Progenitor cell of endocrine pancreas (in vitro differentiated cells): ENCODE results near the gene NLGN3. TPM values are rescaled to one million over a fixed set of nuclear protein-coding genes. Genes with fewer than 3 reads are reported as not detected.

ENCODE experiments used
- DNase-seq: peaks from one replicate; pipeline ENCODE4 v3.0.0; 2021; ENCODE audit warnings: low spot score; ENCODE audit not compliant: unreplicated experiment
- H3K27ac Mint-ChIP-seq: 2 replicates; pipeline ENCODE4 v1.8.0; 2021; ENCODE audit warnings: mild to moderate bottlenecking, moderate library complexity, mixed read lengths
- H3K27me3 Mint-ChIP-seq: 2 replicates; pipeline ENCODE4 v1.8.0; 2021; ENCODE audit warnings: mixed read lengths
- H3K36me3 Mint-ChIP-seq: 2 replicates; pipeline ENCODE4 v1.8.0; 2022; ENCODE audit warnings: mixed read lengths; ENCODE audit not compliant: insufficient read depth
- H3K4me1 Mint-ChIP-seq: 2 replicates; pipeline ENCODE4 v1.8.0; 2021; ENCODE audit warnings: low read depth, mixed read lengths
- H3K4me3 Mint-ChIP-seq: 2 replicates; pipeline ENCODE4 v1.8.0; 2021; ENCODE audit warnings: low read depth, mild to moderate bottlenecking, moderate library complexity, mixed read lengths
- H3K9me3 Mint-ChIP-seq: 2 replicates; pipeline ENCODE4 v1.8.0; 2021; ENCODE audit warnings: low read depth, mixed read lengths
- CTCF ChIP-seq: fragments of 200-600 bp; sonication (generic); IDR thresholded peaks from one replicate; pipeline ENCODE4 v1.5.0; 2021; ENCODE audit warnings: antibody characterized with exemption, mild to moderate bottlenecking; ENCODE audit not compliant: unreplicated experiment
- total RNA-seq: library from RNA; stranded (reverse); gene quantifications from 2 replicates; pipeline ENCODE4 v1.2.1, GENCODE V29; 2021

The NLGN3 gene
- total RNA-seq, 1 donor from 2014 or later, result 7.8 TPM

DNA sequence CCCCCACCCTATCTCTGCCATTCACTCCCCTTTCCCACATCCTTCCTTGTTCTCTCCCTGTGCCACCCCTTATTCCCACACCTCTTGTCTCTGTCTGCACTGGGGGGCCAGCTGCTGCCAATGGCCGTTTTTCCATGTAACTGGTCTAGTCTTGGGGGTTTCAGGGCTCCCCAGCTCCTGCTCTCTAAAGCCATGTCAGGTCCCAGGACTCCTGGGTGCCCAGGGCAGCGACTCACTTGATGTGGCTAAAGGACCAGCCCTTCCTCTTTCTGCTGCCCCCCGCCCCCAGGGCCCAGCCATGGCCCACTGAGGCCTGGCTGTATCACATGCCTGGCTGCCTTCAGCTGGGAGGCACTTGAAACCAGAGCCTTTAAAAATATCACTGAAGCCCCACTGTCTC is 10.0 kb downstream of the NLGN3 start:
- Mint-ChIP-seq H3K4me3 (no peak overlapping the region), H3K27ac (no peak overlapping the region), H3K27me3 (no peaks in the 10 kb centered on the region), H3K36me3 (peaks cover 3% of the 10 kb centered on the region), H3K4me1 (no peaks in the 10 kb centered on the region), H3K9me3 (peaks cover 13% of the 10 kb centered on the region)
- no peak for TF ChIP-seq CTCF
- DNase-seq, result no peak

DNA sequence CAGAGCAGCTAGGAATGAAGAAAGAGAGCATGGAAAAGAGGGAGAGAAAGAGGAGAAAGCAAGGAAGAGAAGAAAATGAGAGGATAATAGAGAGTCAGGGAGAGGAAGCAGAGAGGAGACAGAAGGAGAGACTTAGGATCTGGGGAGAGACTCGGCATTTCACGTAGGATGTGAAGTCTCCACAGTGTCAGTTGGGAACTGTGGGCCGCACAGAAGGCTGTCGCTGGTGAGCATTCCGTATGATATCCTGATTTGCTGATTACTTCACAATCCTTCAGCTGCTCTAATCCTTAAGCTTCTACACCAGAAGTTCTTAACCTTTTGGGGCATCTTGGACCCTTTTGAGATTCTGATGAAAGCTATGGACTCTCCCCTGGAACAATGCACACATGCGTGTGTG is 14.0 kb downstream of the NLGN3 start:
- Mint-ChIP-seq H3K4me3 (no peak overlapping the region), H3K36me3 (peaks cover 3% of the 10 kb centered on the region), H3K4me1 (no peaks in the 10 kb centered on the region), H3K27me3 (no peaks in the 10 kb centered on the region), H3K9me3 (peaks cover 13% of the 10 kb centered on the region), H3K27ac (no peak overlapping the region)
- TF ChIP-seq CTCF, result no peak
- DNase-seq, result no peak

GRCh38 chrX:71159335-71159734 is 14.7 kb downstream of the NLGN3 start:
- no peak overlapping the region for H3K27ac Mint-ChIP-seq
- TF ChIP-seq CTCF, result no peak
- no peaks in the 10 kb centered on the region for H3K4me1 Mint-ChIP-seq
- DNase-seq, result no peak
- H3K4me3 Mint-ChIP-seq, result no peak overlapping the region
- peaks cover 3% of the 10 kb centered on the region for H3K36me3 Mint-ChIP-seq
- H3K9me3 Mint-ChIP-seq, result peaks cover 13% of the 10 kb centered on the region
- H3K27me3 Mint-ChIP-seq, result no peaks in the 10 kb centered on the region

- Mint-ChIP-seq H3K9me3 (peaks cover 12% of the 10 kb centered on the region), H3K36me3 (peaks cover 3% of the 10 kb centered on the region), H3K4me1 (no peaks in the 10 kb centered on the region), H3K27ac (no peak overlapping the region), H3K4me3 (no peak overlapping the region), H3K27me3 (no peaks in the 10 kb centered on the region)
- TF ChIP-seq CTCF, result no peak
- no peak for DNase-seq
Measured at GRCh38 chrX:71160475-71160874, 15.8 kb downstream of the NLGN3 start.

- TF ChIP-seq CTCF, result no peak
- H3K4me1 Mint-ChIP-seq, result no peaks in the 10 kb centered on the region
- peaks cover 1% of the 10 kb centered on the region for H3K36me3 Mint-ChIP-seq
- H3K9me3 Mint-ChIP-seq, result no peaks in the 10 kb centered on the region
- no peak overlapping the region for H3K27ac Mint-ChIP-seq
- H3K27me3 Mint-ChIP-seq, result no peaks in the 10 kb centered on the region
- H3K4me3 Mint-ChIP-seq, result no peak overlapping the region
- DNase-seq, result no peak
Measured at GRCh38 chrX:71162981-71163380, 18.3 kb downstream of the NLGN3 start.
